Keratinocyte (primary cell): ENCODE data around the gene DGKH. TPM values are rescaled to one million over a fixed set of nuclear protein-coding genes. Genes with fewer than 3 reads are reported as not detected.

ENCODE experiments used
- DNase-seq: peaks from one replicate; pipeline ENCODE4 v3.0.0-alpha.2; 2011; ENCODE audit warnings: low read depth, missing footprints, low spot score
- FAIRE-seq: peaks from 2 replicates; lab custom pipeline; 2011; peaks lifted over from hg19 to GRCh38; lab: Jason Lieb, UNC
- H2AFZ ChIP-seq: 2 replicates; pipeline ENCODE4 v1.6.0; 2012; ENCODE audit warnings: low read length, control low read depth, inconsistent platforms; ENCODE audit not compliant: control insufficient read depth
- H3K27ac ChIP-seq: 2 replicates; pipeline ENCODE4 v1.5.1; 2011; ENCODE audit warnings: low read length; ENCODE audit not compliant: control insufficient read depth, insufficient read depth
- H3K27me3 ChIP-seq: 3 replicates; pipeline ENCODE4 v1.6.0; 2011; ENCODE audit warnings: low read length; ENCODE audit not compliant: control insufficient read depth, insufficient read depth; ENCODE audit errors: extremely low read depth
- H3K36me3 ChIP-seq, 2 experiments: 2 replicates in 1 of 2; 3 replicates in 1 of 2; pipeline ENCODE4 v1.5.1; 2011; ENCODE audit warnings: low read length in 2 of 2, mild to moderate bottlenecking in 1 of 2; ENCODE audit not compliant: control insufficient read depth in 2 of 2, insufficient read depth in 2 of 2; ENCODE audit errors: extremely low read depth in 1 of 2
- H3K4me1 ChIP-seq: 3 replicates; pipeline ENCODE4 v1.5.1; 2011; ENCODE audit warnings: low read length; ENCODE audit not compliant: control insufficient read depth, insufficient read depth; ENCODE audit errors: extremely low read depth
- H3K4me2 ChIP-seq: 3 replicates; pipeline ENCODE4 v1.6.0; 2011; ENCODE audit warnings: low read depth, low read length; ENCODE audit not compliant: control insufficient read depth, insufficient read depth; ENCODE audit errors: extremely low read depth
- H3K4me3 ChIP-seq, 3 experiments: fragments of 200-600 bp in 1 of 3; sonication (generic) in 1 of 3; 2 replicates in 2 of 3; 3 replicates in 1 of 3; pipeline ENCODE4 v1.5.1; 2011 to 2016; ENCODE audit warnings: low read length in 3 of 3, mild to moderate bottlenecking in 3 of 3, control low read depth in 2 of 3, inconsistent platforms in 1 of 3, low read depth in 1 of 3, mixed read lengths in 1 of 3, mixed run types in 1 of 3, moderate library complexity in 1 of 3; ENCODE audit not compliant: control insufficient read depth in 2 of 3, insufficient read depth in 2 of 3; ENCODE audit errors: extremely low read depth in 1 of 3
- H3K79me2 ChIP-seq: 2 replicates; pipeline ENCODE4 v1.6.0; 2012; ENCODE audit warnings: low read length; ENCODE audit not compliant: control insufficient read depth, insufficient read depth
- H3K9ac ChIP-seq: 3 replicates; pipeline ENCODE4 v1.6.0; 2011; ENCODE audit warnings: low read length; ENCODE audit not compliant: control insufficient read depth, insufficient read depth; ENCODE audit errors: extremely low read depth
- H3K9me1 ChIP-seq: 3 replicates; pipeline ENCODE4 v1.6.0; 2011; ENCODE audit warnings: low read length; ENCODE audit not compliant: control insufficient read depth, insufficient read depth; ENCODE audit errors: extremely low read depth
- H3K9me3 ChIP-seq: 2 replicates; pipeline ENCODE4 v1.5.1; 2012; ENCODE audit warnings: low read depth, low read length; ENCODE audit not compliant: control insufficient read depth
- H4K20me1 ChIP-seq: 3 replicates; pipeline ENCODE4 v1.6.0; 2011; ENCODE audit warnings: low read length; ENCODE audit not compliant: control insufficient read depth, insufficient read depth; ENCODE audit errors: extremely low read depth
- EZH2 ChIP-seq: IDR thresholded peaks from one replicate; pipeline ENCODE4 v1.6.1; 2012; ENCODE audit warnings: inconsistent platforms, mild to moderate bottlenecking, low read length, moderate library complexity
- dilution Hi-C: fragments of 300-500 bp; cut with MboI; formaldehyde crosslinking; loops from one replicate; pipeline ENCODE4 v1.7.0; 2020; ENCODE audit warnings: low sequenced_read_pairs; ENCODE audit not compliant: extremely low pct_ligation_motif_present
- polyA plus RNA-seq, 5 experiments: library from polyadenylated mRNA; depleted of rRNA in 3 of 5; stranded (reverse) in 3 of 5; stranded (forward) in 1 of 5; unstranded in 1 of 5; fragments of >200 nt; gene quantifications; 1 replicate in 1 of 5; 2 replicates in 3 of 5; 3 replicates in 1 of 5; pipeline versions ENCODE4 v1.2.1 to v1.2.3, GENCODE V29; 2011 to 2012; ENCODE audit warnings: missing spikeins in 2 of 5, low read depth in 1 of 5, low replicate concordance in 1 of 5
- TF ChIP-seq, protein P1 (sequence below), 3 experiments: IDR thresholded peaks in 1 of 3; conservative IDR thresholded peaks in 1 of 3; optimal IDR thresholded peaks in 1 of 3; 2 replicates in 2 of 3; 3 replicates in 1 of 3; pipeline versions ENCODE3 to v1.5.1; 2011; ENCODE audit warnings: low read length in 3 of 3, mild to moderate bottlenecking in 3 of 3, moderate library complexity in 2 of 3, control low read depth in 1 of 3, inconsistent platforms in 1 of 3; ENCODE audit not compliant: insufficient read depth in 2 of 3; ENCODE audit errors: extremely low read depth in 1 of 3

Gene DGKH
- polyA plus RNA-seq, 1 donor (not counting 4 experiments of a cell fraction or from before 2014, with no cell fraction given): 12.8 TPM

DNA sequence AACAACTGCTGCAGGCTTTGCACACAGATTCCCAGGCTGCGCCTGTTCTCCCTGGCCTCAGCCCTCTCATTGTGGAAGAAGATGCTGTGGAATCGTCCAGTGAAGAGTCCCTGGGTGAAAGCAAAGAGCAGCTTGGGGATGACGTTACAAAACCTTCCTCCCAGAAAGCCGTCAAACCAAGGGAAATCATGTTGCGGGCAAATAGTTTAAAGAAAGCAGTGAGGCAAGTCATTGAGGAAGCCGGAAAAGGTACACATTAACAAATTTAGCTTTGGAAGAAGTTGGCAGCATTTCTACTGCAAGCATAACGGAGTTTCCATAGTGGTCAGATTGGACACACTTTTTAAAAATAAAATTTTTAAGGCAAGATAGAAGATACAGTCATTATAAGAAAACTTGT, 140.6 kb downstream of the DGKH start:
- dilution Hi-C loops: no loop called here
- no peaks in the 10 kb centered on the region for H3K4me1 ChIP-seq
- H3K9me1 ChIP-seq: no peaks in the 10 kb centered on the region
- no peak overlapping the region for H3K9ac ChIP-seq
- H4K20me1 ChIP-seq: no peaks in the 10 kb centered on the region
- no peaks in the 10 kb centered on the region for H3K79me2 ChIP-seq
- FAIRE-seq (no peak), DNase-seq (no peak)
- H3K4me2 ChIP-seq: no peak overlapping the region
- no peaks in the 10 kb centered on the region for H3K27me3 ChIP-seq
- H3K27ac ChIP-seq: no peak overlapping the region
- H3K36me3 ChIP-seq: peaks cover 16 to 23% of the 10 kb centered on the region in 2 experiments
- H3K9me3 ChIP-seq: no peaks in the 10 kb centered on the region
- TF ChIP-seq, protein P1, sequence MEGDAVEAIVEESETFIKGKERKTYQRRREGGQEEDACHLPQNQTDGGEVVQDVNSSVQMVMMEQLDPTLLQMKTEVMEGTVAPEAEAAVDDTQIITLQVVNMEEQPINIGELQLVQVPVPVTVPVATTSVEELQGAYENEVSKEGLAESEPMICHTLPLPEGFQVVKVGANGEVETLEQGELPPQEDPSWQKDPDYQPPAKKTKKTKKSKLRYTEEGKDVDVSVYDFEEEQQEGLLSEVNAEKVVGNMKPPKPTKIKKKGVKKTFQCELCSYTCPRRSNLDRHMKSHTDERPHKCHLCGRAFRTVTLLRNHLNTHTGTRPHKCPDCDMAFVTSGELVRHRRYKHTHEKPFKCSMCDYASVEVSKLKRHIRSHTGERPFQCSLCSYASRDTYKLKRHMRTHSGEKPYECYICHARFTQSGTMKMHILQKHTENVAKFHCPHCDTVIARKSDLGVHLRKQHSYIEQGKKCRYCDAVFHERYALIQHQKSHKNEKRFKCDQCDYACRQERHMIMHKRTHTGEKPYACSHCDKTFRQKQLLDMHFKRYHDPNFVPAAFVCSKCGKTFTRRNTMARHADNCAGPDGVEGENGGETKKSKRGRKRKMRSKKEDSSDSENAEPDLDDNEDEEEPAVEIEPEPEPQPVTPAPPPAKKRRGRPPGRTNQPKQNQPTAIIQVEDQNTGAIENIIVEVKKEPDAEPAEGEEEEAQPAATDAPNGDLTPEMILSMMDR (optimal IDR thresholded peaks at IDR 0.05 in 1 of 3, IDR thresholded peaks at IDR 0.05 in 1 of 3, conservative IDR thresholded peaks at IDR 0.05 in 1 of 3; ENCODE audit: extremely low read depth in 1 of 3, insufficient read depth in 2 of 3, low read length in 3 of 3): no peak
- TF ChIP-seq EZH2: no peak
- no peak overlapping the region for H2AFZ ChIP-seq
- no peak overlapping the region for H3K4me3 ChIP-seq

DNA sequence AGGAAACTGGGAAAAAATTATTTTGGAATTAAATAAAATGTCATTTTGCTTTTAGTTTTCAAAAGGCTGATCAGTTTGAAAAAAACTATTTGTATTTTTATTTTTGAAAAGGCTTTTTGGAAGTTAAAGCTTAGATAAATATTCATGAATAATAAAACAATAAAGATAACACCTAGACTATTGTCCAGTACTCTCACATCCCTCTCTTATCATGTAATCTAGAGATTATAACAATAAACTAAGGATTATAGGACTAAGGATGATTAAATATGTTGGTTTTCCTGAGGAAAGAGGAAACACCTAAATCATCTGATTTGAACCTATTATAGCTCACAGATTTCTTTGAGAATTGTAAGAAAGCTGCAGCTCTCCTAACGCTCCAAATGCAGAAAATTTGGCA, 142.1 kb downstream of the DGKH start:
- Histone ChIP-seq H3K9me3 (no peaks in the 10 kb centered on the region), H3K4me1 (no peaks in the 10 kb centered on the region), H3K4me2 (no peak overlapping the region), H3K27me3 (no peaks in the 10 kb centered on the region), H3K79me2 (no peaks in the 10 kb centered on the region), H3K9me1 (no peaks in the 10 kb centered on the region), H4K20me1 (no peaks in the 10 kb centered on the region), H3K4me3 (no peak overlapping the region), H3K36me3 (peaks cover 22 to 33% of the 10 kb centered on the region in 2 experiments), H2AFZ (no peak overlapping the region), H3K27ac (no peak overlapping the region), H3K9ac (no peak overlapping the region)
- dilution Hi-C loops: no loop called here
- no peak for DNase-seq
- TF ChIP-seq, protein P1 (optimal IDR thresholded peaks at IDR 0.05 in 1 of 3, IDR thresholded peaks at IDR 0.05 in 1 of 3, conservative IDR thresholded peaks at IDR 0.05 in 1 of 3; ENCODE audit: extremely low read depth in 1 of 3, insufficient read depth in 2 of 3, low read length in 3 of 3): no peak
- TF ChIP-seq EZH2: no peak
- FAIRE-seq: no peak
